HepG2 (cell line): ENCODE data around the gene VPS26B. TPM values are rescaled to one million over a fixed set of nuclear protein-coding genes. Genes with fewer than 3 reads are reported as not detected.
A peak's percentile ranks its signal among the peaks of the same experiment; 100 is the strongest.

ENCODE experiments used
- ARID5B ChIP-seq: IDR thresholded peaks from 2 replicates; pipeline ENCODE4 v1.4.0; 2020; ENCODE audit warnings: mild to moderate bottlenecking, missing genetic modification reagents
- CBFB ChIP-seq: sonication (generic); formaldehyde crosslinking; IDR thresholded peaks from 2 replicates; pipeline ENCODE4 v1.4.0; 2020; ENCODE audit warnings: missing genetic modification reagents
- CCAR2 ChIP-seq: fragments of 200-400 bp; formaldehyde crosslinking; optimal IDR thresholded peaks from 2 replicates; pipeline ENCODE3; 2018; ENCODE audit warnings: low read depth, mild to moderate bottlenecking, low read length, moderate library complexity
- FOSL2 ChIP-seq: sonication (generic); formaldehyde crosslinking; IDR thresholded peaks from 2 replicates; pipeline ENCODE4 v1.4.0; 2020; ENCODE audit warnings: missing genetic modification reagents
- FOXO4 ChIP-seq: sonication (generic); formaldehyde crosslinking; conservative IDR thresholded peaks from 2 replicates; pipeline ENCODE4 v1.8.1; 2023; ENCODE audit warnings: missing genetic modification reagents
- HOXA7 ChIP-seq: sonication (generic); formaldehyde crosslinking; IDR thresholded peaks from 2 replicates; pipeline ENCODE4 v1.8.1; 2022; ENCODE audit warnings: mild to moderate bottlenecking, missing genetic modification reagents, moderate library complexity
- KDM2A ChIP-seq: sonication (generic); formaldehyde crosslinking; IDR thresholded peaks from 2 replicates; pipeline ENCODE4 v1.4.0; 2020; ENCODE audit warnings: low read depth, missing genetic modification reagents, borderline replicate concordance
- KDM3A ChIP-seq: IDR thresholded peaks from 2 replicates; pipeline ENCODE4 v1.6.1; 2018; ENCODE audit warnings: low read depth, missing compliant biosample characterization
- KLF11 ChIP-seq: IDR thresholded peaks from 2 replicates; pipeline ENCODE4 v1.6.1; 2016; ENCODE audit warnings: missing compliant biosample characterization
- KLF12 ChIP-seq: sonication (generic); formaldehyde crosslinking; IDR thresholded peaks from 2 replicates; pipeline ENCODE4 v1.4.0; 2020; ENCODE audit warnings: missing genetic modification reagents, borderline replicate concordance
- KLF13 ChIP-seq: sonication (generic); formaldehyde crosslinking; IDR thresholded peaks from 2 replicates; pipeline ENCODE4 v1.4.0; 2020; ENCODE audit warnings: mild to moderate bottlenecking, missing genetic modification reagents
- MAF1 ChIP-seq: sonication (generic); formaldehyde crosslinking; IDR thresholded peaks from 2 replicates; pipeline ENCODE4 v1.5.0; 2020; ENCODE audit warnings: missing genetic modification reagents, borderline replicate concordance
- NR1H2 ChIP-seq: sonication (generic); formaldehyde crosslinking; IDR thresholded peaks from 2 replicates; pipeline ENCODE4 v1.8.1; 2022; ENCODE audit warnings: low read depth, missing genetic modification reagents, borderline replicate concordance
- SALL2 ChIP-seq: sonication (generic); formaldehyde crosslinking; IDR thresholded peaks from 2 replicates; pipeline ENCODE4 v1.8.1; 2023; ENCODE audit warnings: mild to moderate bottlenecking, missing genetic modification reagents, inconsistent platforms
- SMAD9 ChIP-seq: sonication (generic); formaldehyde crosslinking; IDR thresholded peaks from 2 replicates; pipeline ENCODE4 v1.5.1; 2020; ENCODE audit warnings: mild to moderate bottlenecking, missing genetic modification reagents
- ZBTB46 ChIP-seq: sonication (generic); formaldehyde crosslinking; IDR thresholded peaks from 2 replicates; pipeline ENCODE4 v1.4.0; 2020; ENCODE audit warnings: mild to moderate bottlenecking, missing genetic modification reagents, borderline replicate concordance
- ZNF121 ChIP-seq: sonication (generic); formaldehyde crosslinking; IDR thresholded peaks from 2 replicates; pipeline ENCODE4 v1.5.0; 2020; ENCODE audit warnings: mild to moderate bottlenecking, missing genetic modification reagents
- ZNF350 ChIP-seq: sonication (generic); formaldehyde crosslinking; IDR thresholded peaks from 2 replicates; pipeline ENCODE4 v1.4.0; 2020; ENCODE audit warnings: mild to moderate bottlenecking, low read depth, missing genetic modification reagents, borderline replicate concordance
- ZNF569 ChIP-seq: sonication (generic); formaldehyde crosslinking; IDR thresholded peaks from 2 replicates; pipeline ENCODE4 v1.5.0; 2020; ENCODE audit warnings: mild to moderate bottlenecking, missing genetic modification reagents, moderate library complexity, borderline replicate concordance
- ZNF660 ChIP-seq: sonication (generic); formaldehyde crosslinking; IDR thresholded peaks from 2 replicates; pipeline ENCODE4 v1.5.1; 2020; ENCODE audit warnings: mild to moderate bottlenecking, low read depth, missing genetic modification reagents, borderline replicate concordance
- polyA plus RNA-seq, 8 experiments: library from polyadenylated mRNA; depleted of rRNA in 3 of 8; stranded (reverse) in 7 of 8; unstranded in 1 of 8; fragments of >200 nt; fragmentation: Illumina TruSeq in 4 of 8; extraction: Trizol in 4 of 8; gene quantifications; 2 replicates each; pipeline versions ENCODE4 v1.2.1 to v1.2.3, GENCODE V29; 2011 to 2016; ENCODE audit warnings: low read depth in 4 of 8, missing spikeins in 1 of 8, mixed read lengths in 1 of 8; ENCODE audit not compliant: insufficient read depth in 1 of 8
- total RNA-seq, 5 experiments: library from RNA; depleted of rRNA; stranded (reverse); fragments of >200 nt; fragmentation: Illumina TruSeq; extraction: Trizol; gene quantifications; 2 replicates each; pipeline ENCODE4 v1.2.3, GENCODE V29; 2016; ENCODE audit warnings: low read depth in 1 of 5

Gene VPS26B
- total and polyA plus RNA-seq, 2 of the 13 experiments (the other 11 are each of a cell fraction or from before 2014, with no cell fraction given): 20.2 to 23.2 TPM

- TF ChIP-seq HOXA7 (CRISPR knock-in tag) (no peak), ARID5B (CRISPR knock-in tag) (peak; percentile 47; the same call in 1 of the 2 replicates), ZNF121 (0 out of 2 replicates have a peak, but pooled peaks have one; percentile 16), KLF11 (no peak), ZNF350 (CRISPR knock-in tag) (peak; percentile 74), SALL2 (0 out of 2 replicates have a peak, but pooled peaks have one; percentile 47), MAF1 (peak; percentile 83; the same call in 1 of the 2 replicates), ZNF569 (no peak), CCAR2 (no peak), FOXO4 (CRISPR knock-in tag) (no peak), KDM2A (CRISPR knock-in tag) (peak; percentile 73), KDM3A (CRISPR knock-in tag) (0 out of 2 replicates have a peak, but pooled peaks have one; percentile 50), ZNF660 (no peak), KLF13 (CRISPR knock-in tag) (no peak), NR1H2 (peak; percentile 41; the same call in 1 of the 2 replicates), KLF12 (CRISPR knock-in tag) (peak; percentile 80; the same call in 1 of the 2 replicates), ZBTB46 (CRISPR knock-in tag) (no peak), CBFB (CRISPR knock-in tag) (0 out of 2 replicates have a peak, but pooled peaks have one; percentile 8), FOSL2 (CRISPR knock-in tag) (no peak; the same call in 1 of the 2 replicates), SMAD9 (CRISPR knock-in tag) (peak; percentile 33; the same call in 1 of the 2 replicates)
Measured at GRCh38 chr11:134223836-134224709, at the start of gene VPS26B, which contains the start of gene NCAPD3 (continued).
